Stimulated activated CD8-positive, alpha-beta memory T cell treated with anti-CD3 and anti-CD28 coated beads, Interleukin-15, amount 100 ng/mL, for 1 hour (primary cell): ENCODE data around the gene ATG13.
"Not testable (repeated sequence)": the region's sequence is repeated elsewhere in the genome, so short reads cannot be mapped to it uniquely, and the experiment has no call there.

ENCODE experiments used
- DNase-seq: peaks from one replicate; pipeline ENCODE4 v3.0.0-alpha.2; 2020; ENCODE audit warnings: low read depth

ATG13 gene

GRCh38 chr11:46697723-46698122 is 80.4 kb downstream of the ATG13 start:
- DNase-seq = no peak

DNA sequence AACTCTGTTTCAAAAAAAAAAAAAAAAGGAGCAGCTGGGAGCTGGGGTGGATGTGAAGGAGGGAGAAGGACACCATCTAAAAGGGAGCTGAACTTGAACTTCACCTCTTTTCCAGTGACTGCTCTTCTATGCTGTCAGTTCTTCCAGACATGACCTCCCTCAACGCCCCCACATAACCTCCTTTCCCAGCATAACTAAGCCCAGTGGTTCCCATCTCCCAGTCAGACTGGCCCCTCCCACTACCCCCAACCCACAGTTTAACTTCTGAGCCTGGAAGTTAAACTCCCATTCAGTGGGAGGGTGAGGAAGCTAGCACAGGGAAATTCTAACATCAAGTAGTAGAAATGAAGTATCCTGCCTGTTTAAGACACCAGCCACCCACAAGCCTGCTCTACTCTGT is 81.2 kb downstream of the ATG13 start:
- DNase-seq = no peak

GRCh38 chr11:46700241-46701077 is 83.1 kb downstream of the ATG13 start, which contains the start of the genes ARHGAP1 and ZNF408:
ARHGAP1 (minus strand) TSS chr11:46700619; CDS start chr11:46696107, 4,512 bp downstream.
ZNF408 (plus strand) TSS chr11:46701031; CDS start chr11:46701048, 17 bp downstream.
- DNase-seq = peak; percentile 100

DNA sequence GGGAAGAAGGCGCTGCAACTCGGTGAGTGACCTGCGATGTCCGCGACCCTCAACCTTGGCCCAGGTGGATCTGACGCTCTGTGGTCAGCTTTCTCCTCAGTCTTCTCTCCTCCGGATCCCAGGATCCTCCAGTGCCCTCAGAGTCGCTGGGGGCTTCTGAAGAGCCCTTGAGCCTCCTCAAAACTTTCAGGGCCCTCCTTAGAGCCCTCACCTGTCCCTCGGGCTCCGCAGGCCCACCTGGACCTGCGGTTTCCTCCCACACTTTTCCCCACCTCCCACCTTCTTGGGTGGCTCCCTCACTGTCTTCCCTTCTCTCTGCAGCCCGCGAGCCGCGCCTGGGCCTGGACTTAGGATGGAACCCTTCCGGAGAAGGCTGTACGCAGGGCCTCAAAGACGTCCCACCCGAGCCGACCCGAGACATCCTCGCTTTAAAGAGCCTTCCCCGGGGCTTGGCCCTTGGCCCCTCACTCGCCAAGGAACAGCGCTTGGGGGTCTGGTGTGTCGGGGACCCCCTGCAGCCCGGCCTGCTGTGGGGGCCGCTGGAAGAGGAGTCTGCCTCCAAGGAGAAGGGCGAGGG is 83.8 kb downstream of the ATG13 start:
- DNase-seq = no peak

DNA sequence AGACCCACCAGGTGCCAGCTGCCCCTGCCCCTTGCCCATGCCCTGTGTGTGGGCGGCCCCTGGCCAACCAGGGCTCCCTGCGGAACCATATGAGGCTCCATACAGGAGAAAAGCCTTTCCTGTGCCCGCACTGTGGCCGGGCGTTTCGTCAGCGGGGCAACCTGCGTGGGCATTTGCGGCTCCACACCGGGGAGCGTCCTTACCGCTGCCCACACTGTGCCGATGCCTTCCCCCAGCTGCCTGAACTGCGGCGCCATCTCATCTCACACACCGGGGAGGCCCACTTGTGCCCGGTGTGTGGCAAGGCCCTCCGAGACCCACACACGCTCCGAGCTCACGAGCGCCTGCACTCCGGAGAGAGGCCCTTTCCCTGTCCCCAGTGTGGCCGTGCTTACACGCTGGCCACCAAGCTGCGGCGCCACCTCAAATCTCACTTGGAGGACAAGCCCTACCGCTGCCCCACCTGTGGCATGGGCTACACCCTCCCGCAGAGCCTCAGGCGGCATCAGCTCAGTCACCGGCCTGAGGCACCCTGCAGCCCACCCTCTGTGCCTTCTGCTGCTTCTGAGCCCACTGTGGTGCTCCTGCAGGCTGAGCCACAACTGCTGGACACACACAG is 87.8 kb downstream of the ATG13 start:
- DNase-seq = no peak

GRCh38 chr11:46706886-46707285 is 89.5 kb downstream of the ATG13 start:
- DNase-seq = no peak

DNA sequence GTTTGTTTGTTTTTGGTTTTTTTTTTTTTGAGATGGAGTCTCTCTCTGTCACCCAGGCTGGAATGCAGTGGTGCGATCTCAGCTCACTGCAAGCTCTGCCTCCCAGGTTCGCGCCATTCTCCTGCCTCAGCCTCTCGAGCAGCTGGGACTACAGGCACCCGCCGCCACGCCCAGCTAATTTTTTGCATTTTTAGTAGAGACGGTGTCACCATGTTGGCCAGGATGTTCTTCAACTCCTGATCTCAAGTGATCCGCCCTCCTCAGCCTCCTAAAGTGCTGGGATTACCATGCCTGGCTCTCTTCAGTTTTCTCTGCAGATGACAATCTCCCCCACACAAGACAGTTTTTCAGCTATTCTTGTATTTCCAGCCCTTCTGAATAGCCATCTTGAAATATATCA is 92.0 kb downstream of the ATG13 start:
- DNase-seq = not testable (repeated sequence)

- DNase-seq = no peak
These were observed 93.5 kb downstream of the ATG13 start for GRCh38 chr11:46710821-46711269.

- no peak for DNase-seq
These were observed 94.0 kb downstream of the ATG13 start for GRCh38 chr11:46711303-46711702.

DNA sequence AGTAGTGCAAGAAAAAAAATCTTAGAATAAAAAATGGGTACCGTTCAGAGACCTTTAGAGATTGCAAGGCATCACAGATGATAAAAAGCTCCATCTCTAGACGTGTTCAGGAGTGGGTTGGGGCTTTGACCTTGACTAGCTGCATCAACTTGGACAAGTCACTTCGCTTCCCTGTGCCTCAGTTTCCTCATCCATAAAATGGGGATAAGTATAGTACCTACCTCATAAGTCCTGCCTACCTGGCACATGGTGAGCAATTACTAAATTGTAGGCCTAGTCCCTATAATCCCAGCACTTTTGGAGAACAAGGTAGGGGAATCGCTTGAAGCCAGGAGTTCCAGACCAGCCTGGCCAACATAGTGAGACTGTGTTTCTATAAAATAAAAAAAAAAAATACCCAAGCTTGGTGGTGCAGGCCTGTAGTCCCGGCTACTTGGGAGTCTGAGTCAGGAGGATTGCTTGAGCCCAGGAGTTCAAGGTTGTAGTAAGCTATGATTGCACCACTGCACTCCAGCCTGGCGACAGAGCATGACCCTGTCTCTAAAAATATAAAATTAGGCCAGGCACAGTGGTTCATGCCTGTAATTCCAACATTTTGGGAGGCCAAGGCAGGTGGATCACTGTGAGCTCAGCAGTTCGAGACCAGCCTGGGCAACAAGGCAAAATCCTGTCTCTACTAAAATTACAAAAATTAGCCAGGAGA is 95.7 kb downstream of the ATG13 start:
- no peak for DNase-seq

GRCh38 chr11:46717825-46718154 is 100.4 kb downstream of the ATG13 start:
- not testable (repeated sequence) for DNase-seq

GRCh38 chr11:46718155-46719019 is 101.0 kb downstream of the ATG13 start:
- no peak for DNase-seq

- no peak for DNase-seq
These were observed 101.7 kb downstream of the ATG13 start, which contains the start of gene F2 for GRCh38 chr11:46719048-46719542. F2 (plus strand) TSS chr11:46719213; CDS start chr11:46719236, 23 bp downstream.

DNA sequence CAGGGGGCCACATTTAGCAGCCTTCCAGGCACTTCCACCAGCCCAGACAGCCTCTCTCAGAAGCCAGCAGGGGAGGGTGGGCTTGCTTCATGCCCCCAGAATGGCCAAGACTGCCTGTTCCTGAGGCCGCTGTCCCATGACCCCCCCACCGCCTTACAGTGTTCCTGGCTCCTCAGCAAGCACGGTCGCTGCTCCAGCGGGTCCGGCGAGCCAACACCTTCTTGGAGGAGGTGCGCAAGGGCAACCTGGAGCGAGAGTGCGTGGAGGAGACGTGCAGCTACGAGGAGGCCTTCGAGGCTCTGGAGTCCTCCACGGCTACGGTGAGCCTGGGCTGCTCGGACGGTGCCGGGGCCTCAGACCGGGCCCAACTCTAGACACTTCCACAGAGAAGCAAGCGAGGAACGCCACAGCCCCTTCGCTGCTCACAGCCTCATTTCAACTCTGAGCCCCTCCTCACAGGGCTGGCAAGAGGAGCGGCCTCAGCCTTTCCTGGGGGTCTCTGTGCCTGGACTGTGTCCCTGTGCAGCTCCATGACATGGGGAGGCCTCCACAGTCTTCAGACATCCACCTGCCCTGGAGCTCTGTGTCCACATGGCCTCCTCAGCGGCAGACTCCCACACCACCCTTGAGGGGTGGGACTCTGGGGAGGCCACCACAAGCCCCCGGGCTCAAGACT is 102.3 kb downstream of the ATG13 start:
- no peak for DNase-seq

DNA sequence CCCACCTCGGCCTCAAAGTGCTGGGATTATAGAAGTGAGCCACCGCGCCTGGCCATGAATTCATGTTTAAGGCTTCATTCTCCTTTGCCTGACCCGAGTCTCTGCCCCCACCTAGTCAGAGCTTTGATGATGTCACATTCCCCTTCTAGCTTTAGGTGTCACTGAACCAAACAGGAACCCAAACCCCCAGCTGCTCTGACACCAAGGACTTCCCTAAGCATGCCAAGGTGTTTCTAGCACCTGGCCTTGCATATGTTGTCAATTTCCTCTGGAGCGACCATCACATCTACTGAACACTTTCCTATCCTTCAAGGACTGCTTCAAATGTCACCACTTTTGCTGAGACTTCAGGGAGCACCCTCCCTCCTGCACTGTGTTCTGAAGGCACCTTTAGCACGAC is 103.9 kb downstream of the ATG13 start:
- no peak for DNase-seq

- no peak for DNase-seq
These were observed 105.4 kb downstream of the ATG13 start for GRCh38 chr11:46722566-46723358.

DNA sequence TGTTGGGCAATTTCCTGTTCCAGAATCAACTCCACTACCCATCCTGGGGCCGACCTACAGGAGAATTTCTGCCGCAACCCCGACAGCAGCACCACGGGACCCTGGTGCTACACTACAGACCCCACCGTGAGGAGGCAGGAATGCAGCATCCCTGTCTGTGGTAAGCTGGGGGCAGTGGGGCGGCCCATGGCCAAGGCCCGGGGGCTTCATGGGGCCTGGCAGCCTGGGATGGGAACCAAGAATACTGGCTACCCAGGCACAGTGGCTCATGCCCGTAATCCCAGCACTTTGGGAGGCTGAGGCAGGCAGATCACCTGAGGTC is 106.0 kb downstream of the ATG13 start:
- no peak for DNase-seq

DNA sequence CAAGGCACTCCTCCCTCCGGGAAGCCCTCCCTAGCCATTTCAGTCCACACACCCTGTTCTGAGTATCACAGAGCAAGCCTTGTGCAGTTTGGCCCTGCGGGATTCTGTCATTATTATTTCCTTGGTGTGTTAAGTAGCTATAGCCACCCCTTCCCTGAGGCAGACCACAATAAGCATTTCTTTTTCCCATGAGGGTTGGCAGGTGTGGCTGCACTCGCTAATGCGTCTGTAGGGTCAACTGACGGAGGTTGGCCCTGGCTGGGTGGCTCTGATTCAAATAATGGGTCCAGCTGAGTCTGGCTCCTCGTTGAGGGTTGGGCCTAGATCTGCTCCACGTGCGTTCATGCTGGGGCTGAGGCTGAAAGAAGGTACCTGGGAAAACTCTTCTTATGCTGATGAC is 106.7 kb downstream of the ATG13 start:
- no peak for DNase-seq
